ENCODE measurements around the gene REPS1.

DNA sequence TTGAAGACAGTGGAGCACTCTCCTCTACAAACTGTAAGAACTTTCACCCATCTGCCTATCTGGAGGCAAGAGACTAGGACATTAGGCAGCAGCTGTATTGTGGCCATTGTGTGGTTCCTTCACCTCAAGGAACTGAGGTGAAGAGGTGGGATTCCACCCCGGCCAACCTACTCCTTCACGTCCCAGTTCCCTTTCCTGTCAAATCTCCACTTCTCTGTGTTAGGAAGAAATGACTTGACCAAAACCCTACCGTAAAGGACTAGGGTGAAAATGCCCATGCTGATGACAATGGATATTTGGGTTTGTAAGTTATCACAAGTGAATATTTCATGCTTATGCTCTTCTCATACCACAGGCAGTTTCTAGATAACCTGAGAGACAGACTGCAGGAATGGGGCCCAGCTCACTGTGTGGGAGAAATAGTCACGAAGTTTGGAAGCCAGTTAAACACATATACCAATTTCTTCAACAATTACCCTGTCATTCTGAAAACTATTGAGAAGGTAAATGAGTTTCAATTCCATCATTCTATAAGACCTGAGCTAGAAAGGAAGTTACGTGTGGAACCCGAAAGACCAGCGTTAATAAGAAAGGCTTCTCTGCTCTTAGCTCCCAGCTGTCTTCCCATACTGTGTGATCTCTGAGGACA, 105.6 kb downstream of the REPS1 start:
- TF ChIP-seq SUZ12 (IDR thresholded peaks at IDR 0.05), result no peak
- TF ChIP-seq SP1 (IDR thresholded peaks at IDR 0.05), result no peak
- no peak for TF ChIP-seq FOXA1 (IDR thresholded peaks at IDR 0.05)
- TF ChIP-seq FOXM1 (IDR thresholded peaks at IDR 0.05; ENCODE audit: borderline replicate concordance), result no peak
- no peak for TF ChIP-seq FOXK2 (IDR thresholded peaks at IDR 0.05)
- no peak for TF ChIP-seq NFRKB (IDR thresholded peaks at IDR 0.05)
- no peak for TF ChIP-seq TARDBP (IDR thresholded peaks at IDR 0.05)
- TF ChIP-seq BHLHE40 (IDR thresholded peaks at IDR 0.05; ENCODE audit: borderline replicate concordance), result no peak
- TF ChIP-seq HDGF (IDR thresholded peaks at IDR 0.05; ENCODE audit: borderline replicate concordance), result no peak
- no peak for TF ChIP-seq L3MBTL2 (conservative IDR thresholded peaks at IDR 0.05)
- no peak for TF ChIP-seq ELF4 (IDR thresholded peaks at IDR 0.05)

Measured in HEK293T (cell line).